Panc1 (cell line): ENCODE data around the gene CPNE6. TPM values are rescaled to one million over a fixed set of nuclear protein-coding genes. Genes with fewer than 3 reads are reported as not detected.

Experiments
- ATAC-seq: fragments of 200-7000 bp; cut with Tn5 transposase; 2 replicates; pipeline ENCODE4 v1.9.1; 2020; ENCODE audit warnings: mild to moderate bottlenecking, moderate library complexity
- BruUV-seq: library from RNA; stranded (reverse); fragments of 400-500 nt; replicated peaks from 2 replicates; lab custom pipeline; 2021; lab: Mats Ljungman, UMichigan
- CTCF ChIA-PET: fragments of 300-600 bp; sonication (Branson Sonifier 250); formaldehyde crosslinking; loops from one replicate; lab custom pipeline; 2022; ENCODE audit warnings: antibody characterized with exemption; lab: Charles Lee
- POLR2A ChIA-PET: fragments of 300-600 bp; sonication (Branson Sonifier 250); formaldehyde crosslinking; loops from one replicate; lab custom pipeline; 2022; ENCODE audit warnings: antibody characterized with exemption; lab: Charles Lee
- DNase-seq: peaks from one replicate; pipeline ENCODE4 v3.0.0-alpha.2; 2010; ENCODE audit warnings: low read depth, low spot score
- H3K27ac ChIP-seq: 2 replicates; pipeline ENCODE4 v1.5.1; 2011; ENCODE audit warnings: mild to moderate bottlenecking, low read length, inconsistent platforms
- H3K27me3 ChIP-seq: fragments of 200-500 bp; sonication (Bioruptor generic); 2 replicates; pipeline ENCODE4 v1.6.0; 2014; ENCODE audit warnings: low read length, inconsistent platforms; ENCODE audit not compliant: control insufficient read depth, insufficient read depth
- H3K36me3 ChIP-seq: fragments of 200-500 bp; sonication (Bioruptor generic); 2 replicates; pipeline ENCODE4 v1.5.1; 2014; ENCODE audit warnings: inconsistent platforms, mild to moderate bottlenecking, low read length, moderate library complexity; ENCODE audit not compliant: control insufficient read depth, insufficient read depth
- H3K4me1 ChIP-seq: 2 replicates; pipeline ENCODE4 v1.5.1; 2011; ENCODE audit warnings: inconsistent platforms, mild to moderate bottlenecking, low read length, moderate library complexity; ENCODE audit not compliant: control insufficient read depth, insufficient read depth
- H3K4me3 ChIP-seq, 2 experiments: 2 replicates each; pipeline ENCODE4 v1.5.1; 2011 to 2012; ENCODE audit warnings: low read depth in 2 of 2, low read length in 2 of 2, mild to moderate bottlenecking in 2 of 2, inconsistent platforms in 1 of 2, moderate library complexity in 1 of 2
- H3K9me3 ChIP-seq: fragments of 200-500 bp; sonication (Bioruptor generic); 2 replicates; pipeline ENCODE4 v1.5.1; 2014; ENCODE audit warnings: low read depth, mild to moderate bottlenecking, inconsistent platforms, low read length, moderate library complexity; ENCODE audit not compliant: control insufficient read depth, insufficient read depth
- POLR2AphosphoS5 ChIP-seq: IDR thresholded peaks from 2 replicates; pipeline ENCODE4 v1.6.1; 2012; ENCODE audit warnings: mild to moderate bottlenecking, low read depth, low read length, moderate library complexity
- SIN3A ChIP-seq: IDR thresholded peaks from 2 replicates; pipeline ENCODE4 v1.6.1; 2012; ENCODE audit warnings: low read depth, mild to moderate bottlenecking, low read length, moderate library complexity, borderline replicate concordance; ENCODE audit not compliant: insufficient read depth
- TCF7L2 ChIP-seq: IDR thresholded peaks from 2 replicates; pipeline ENCODE4 v1.6.1; 2011; ENCODE audit warnings: mild to moderate bottlenecking, low read depth, low read length, inconsistent platforms
- in situ Hi-C: cut with HindIII; loops from 2 replicates; pipeline ENCODE4 v1.10.0; 2016; ENCODE audit warnings: low sequenced_read_pairs, low pct_unique_long_range_greater_than_20kb
- intact Hi-C: fragments of 100-400 bp; cut with micrococcal nuclease; formaldehyde crosslinking; loops from one replicate; pipeline ENCODE4 v1.10.0; 2022; ENCODE audit not compliant: unreplicated experiment
- total RNA-seq: library from RNA; stranded (reverse); gene quantifications from one replicate; pipeline ENCODE4 v1.2.1, GENCODE V29; 2021; ENCODE audit not compliant: unreplicated experiment
- TF ChIP-seq, protein P1 (sequence below), 2 experiments: IDR thresholded peaks; 2 replicates each; pipeline ENCODE4 v1.6.1; 2011 to 2012; ENCODE audit warnings: low read depth in 2 of 2, control low read depth in 1 of 2, low read length in 1 of 2, mild to moderate bottlenecking in 1 of 2, moderate library complexity in 1 of 2; ENCODE audit not compliant: insufficient read depth in 1 of 2
- TF ChIP-seq, protein P2 (sequence below): fragments of 450-650 bp; IDR thresholded peaks from 2 replicates; pipeline ENCODE4 v1.5.1; 2017; ENCODE audit warnings: mild to moderate bottlenecking

CPNE6 gene
- total RNA-seq, 1 experiment from 2014 or later: not detected

DNA sequence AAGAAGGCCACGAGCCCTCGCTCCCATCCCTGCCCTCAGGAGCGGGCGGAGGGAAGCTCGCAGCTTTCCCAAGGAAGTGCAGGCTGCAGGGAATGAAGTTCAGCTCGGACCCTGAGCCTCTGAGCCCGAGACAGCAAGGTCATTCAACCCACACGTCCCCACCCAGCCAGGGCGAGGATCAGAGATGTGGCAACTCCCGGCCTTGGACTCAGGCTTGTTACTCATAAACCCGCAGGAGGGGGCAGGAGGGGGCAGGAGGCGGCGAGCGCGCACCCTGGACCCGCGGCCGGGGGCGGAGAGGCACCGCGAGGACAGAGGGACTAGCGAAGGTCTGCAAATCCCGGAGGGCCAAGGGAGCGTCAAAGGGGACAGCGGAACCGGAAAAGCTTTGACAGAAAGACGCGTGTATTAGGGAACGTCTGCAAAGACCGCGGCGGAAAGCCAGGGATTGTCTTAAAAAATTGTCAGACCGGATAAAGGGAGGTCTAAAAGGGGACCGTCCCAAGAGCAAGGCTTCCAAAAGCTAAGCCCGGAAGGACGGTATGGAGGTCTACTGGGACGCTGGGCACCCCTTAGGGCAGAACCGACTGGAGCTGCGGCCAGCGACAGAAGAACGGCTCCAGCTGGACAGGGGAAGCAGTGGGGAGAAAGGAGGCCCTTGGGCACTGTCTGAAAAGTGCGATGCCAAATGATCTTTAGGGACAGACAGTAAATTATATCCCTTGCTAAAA, 42.6 kb downstream of the CPNE6 start:
- intact Hi-C loops (no loop called here), in situ Hi-C loops (no loop called here)
- no peaks in the 10 kb centered on the region; the same call in none of the 2 replicates for H3K36me3 ChIP-seq
- CTCF ChIA-PET: interaction anchor here (0.5 to 1.6 kb wide), 4 partner anchors 22 to 543 kb away, joined by 3 to 6 read pairs (median 4); partner anchors contain the start of gene PSME1
- H3K27ac ChIP-seq: peak overlapping the region; percentile 95
- no peaks in the 10 kb centered on the region for H3K27me3 ChIP-seq
- TF ChIP-seq SIN3A: no peak
- TF ChIP-seq, protein P1, sequence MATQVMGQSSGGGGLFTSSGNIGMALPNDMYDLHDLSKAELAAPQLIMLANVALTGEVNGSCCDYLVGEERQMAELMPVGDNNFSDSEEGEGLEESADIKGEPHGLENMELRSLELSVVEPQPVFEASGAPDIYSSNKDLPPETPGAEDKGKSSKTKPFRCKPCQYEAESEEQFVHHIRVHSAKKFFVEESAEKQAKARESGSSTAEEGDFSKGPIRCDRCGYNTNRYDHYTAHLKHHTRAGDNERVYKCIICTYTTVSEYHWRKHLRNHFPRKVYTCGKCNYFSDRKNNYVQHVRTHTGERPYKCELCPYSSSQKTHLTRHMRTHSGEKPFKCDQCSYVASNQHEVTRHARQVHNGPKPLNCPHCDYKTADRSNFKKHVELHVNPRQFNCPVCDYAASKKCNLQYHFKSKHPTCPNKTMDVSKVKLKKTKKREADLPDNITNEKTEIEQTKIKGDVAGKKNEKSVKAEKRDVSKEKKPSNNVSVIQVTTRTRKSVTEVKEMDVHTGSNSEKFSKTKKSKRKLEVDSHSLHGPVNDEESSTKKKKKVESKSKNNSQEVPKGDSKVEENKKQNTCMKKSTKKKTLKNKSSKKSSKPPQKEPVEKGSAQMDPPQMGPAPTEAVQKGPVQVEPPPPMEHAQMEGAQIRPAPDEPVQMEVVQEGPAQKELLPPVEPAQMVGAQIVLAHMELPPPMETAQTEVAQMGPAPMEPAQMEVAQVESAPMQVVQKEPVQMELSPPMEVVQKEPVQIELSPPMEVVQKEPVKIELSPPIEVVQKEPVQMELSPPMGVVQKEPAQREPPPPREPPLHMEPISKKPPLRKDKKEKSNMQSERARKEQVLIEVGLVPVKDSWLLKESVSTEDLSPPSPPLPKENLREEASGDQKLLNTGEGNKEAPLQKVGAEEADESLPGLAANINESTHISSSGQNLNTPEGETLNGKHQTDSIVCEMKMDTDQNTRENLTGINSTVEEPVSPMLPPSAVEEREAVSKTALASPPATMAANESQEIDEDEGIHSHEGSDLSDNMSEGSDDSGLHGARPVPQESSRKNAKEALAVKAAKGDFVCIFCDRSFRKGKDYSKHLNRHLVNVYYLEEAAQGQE (IDR thresholded peaks at IDR 0.05; ENCODE audit: insufficient read depth in 1 of 2, low read depth in 2 of 2, low read length in 1 of 2): no peak
- TF ChIP-seq POLR2AphosphoS5: peak; percentile 76; the same call in 1 of the 2 replicates
- peak; percentile 41 for TF ChIP-seq TCF7L2
- TSS peak; percentile 76 for BruUV-seq
- peak; percentile 70 for ATAC-seq
- DNase-seq: peak; percentile 82
- POLR2A ChIA-PET: interaction anchor here (0.6 to 1.7 kb wide), 4 partner anchors 22 to 115 kb away, joined by 3 to 13 read pairs (median 4); partner anchors contain the start of genes PSME1 and RNF31
- peak overlapping the region; percentile 86 to 98 for H3K4me3 ChIP-seq
- no peaks in the 10 kb centered on the region for H3K4me1 ChIP-seq
- H3K9me3 ChIP-seq: no peaks in the 10 kb centered on the region

DNA sequence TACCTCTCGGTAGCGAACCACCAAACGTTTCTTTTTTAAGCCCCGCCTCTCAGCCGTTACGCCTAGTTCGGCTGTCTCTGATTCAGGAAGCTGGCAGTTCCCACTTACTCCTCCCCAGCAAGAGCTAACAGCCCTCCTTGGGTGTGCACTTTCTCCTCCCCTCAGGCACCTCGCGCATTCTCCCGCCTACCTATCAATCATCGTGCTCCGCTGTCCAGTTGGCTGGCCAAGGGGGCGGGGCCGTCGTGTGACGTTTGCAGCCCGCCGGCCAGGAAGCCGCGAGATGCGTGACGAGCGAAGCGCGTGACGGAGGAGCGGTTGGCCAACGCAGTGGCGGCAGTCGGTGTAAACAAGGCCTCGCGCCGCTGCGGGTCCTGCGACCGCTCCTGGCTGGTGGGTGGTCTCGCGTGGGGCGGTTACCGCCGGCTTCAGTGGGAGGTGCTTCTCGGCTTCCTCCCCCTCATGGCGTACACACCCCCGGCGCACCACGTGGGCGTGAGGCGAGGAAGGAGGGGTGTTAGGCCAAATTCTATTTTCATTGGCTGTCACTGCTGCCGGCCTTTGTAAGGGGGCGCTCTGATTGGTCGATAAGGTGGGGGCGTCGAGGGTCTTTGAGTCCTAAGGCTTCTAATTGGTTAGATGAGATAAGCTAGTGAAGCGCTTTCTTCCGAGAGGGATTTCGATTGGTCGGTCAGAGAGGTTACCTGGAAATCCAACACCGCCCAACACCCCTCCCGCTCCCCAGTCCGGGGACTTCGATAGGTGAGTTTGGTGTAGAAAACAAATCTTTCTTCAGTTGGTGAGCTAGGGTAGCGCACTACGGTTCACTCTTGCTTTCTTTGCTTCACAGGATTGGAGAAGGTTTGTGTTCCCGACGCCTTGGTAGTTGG, 43.4 kb downstream of the CPNE6 start, which contains the start of the genes DCAF11 and NRL:
TSS of gene DCAF11 (plus strand) at position 246 of the 890 bp plus-strand sequence. CDS start 818 bp downstream, outside the sequence.
TSS of gene NRL (minus strand) at position 418 of the 890 bp plus-strand sequence. CDS start 32,101 bp downstream, outside the sequence.
- Histone ChIP-seq H3K4me1 (no peaks in the 10 kb centered on the region), H3K27me3 (no peaks in the 10 kb centered on the region), H3K4me3 (peak within 1 kb of the TSS; percentile 86 to 98), H3K27ac (peak within 1 kb of the TSS; percentile 95), H3K36me3 (no peaks in the 10 kb centered on the region; the same call in none of the 2 replicates), H3K9me3 (no peaks in the 10 kb centered on the region)
- in situ Hi-C loops: no loop called here
- intact Hi-C loops: no loop called here
- peak; percentile 65 for TF ChIP-seq POLR2AphosphoS5
- TF ChIP-seq, protein P1 (IDR thresholded peaks at IDR 0.05; ENCODE audit: insufficient read depth in 1 of 2, low read depth in 2 of 2, low read length in 1 of 2): no peak
- peak; percentile 40; the same call in 1 of the 2 replicates for TF ChIP-seq SIN3A
- TF ChIP-seq TCF7L2: peak; percentile 29; the same call in 1 of the 2 replicates
- TF ChIP-seq, protein P2, sequence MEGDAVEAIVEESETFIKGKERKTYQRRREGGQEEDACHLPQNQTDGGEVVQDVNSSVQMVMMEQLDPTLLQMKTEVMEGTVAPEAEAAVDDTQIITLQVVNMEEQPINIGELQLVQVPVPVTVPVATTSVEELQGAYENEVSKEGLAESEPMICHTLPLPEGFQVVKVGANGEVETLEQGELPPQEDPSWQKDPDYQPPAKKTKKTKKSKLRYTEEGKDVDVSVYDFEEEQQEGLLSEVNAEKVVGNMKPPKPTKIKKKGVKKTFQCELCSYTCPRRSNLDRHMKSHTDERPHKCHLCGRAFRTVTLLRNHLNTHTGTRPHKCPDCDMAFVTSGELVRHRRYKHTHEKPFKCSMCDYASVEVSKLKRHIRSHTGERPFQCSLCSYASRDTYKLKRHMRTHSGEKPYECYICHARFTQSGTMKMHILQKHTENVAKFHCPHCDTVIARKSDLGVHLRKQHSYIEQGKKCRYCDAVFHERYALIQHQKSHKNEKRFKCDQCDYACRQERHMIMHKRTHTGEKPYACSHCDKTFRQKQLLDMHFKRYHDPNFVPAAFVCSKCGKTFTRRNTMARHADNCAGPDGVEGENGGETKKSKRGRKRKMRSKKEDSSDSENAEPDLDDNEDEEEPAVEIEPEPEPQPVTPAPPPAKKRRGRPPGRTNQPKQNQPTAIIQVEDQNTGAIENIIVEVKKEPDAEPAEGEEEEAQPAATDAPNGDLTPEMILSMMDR: no peak
- peak; percentile 95 for ATAC-seq
- BruUV-seq: no TSS peak
- ChIA-PET POLR2A (interaction anchor here (0.6 to 1.7 kb wide), 4 partner anchors 21 to 114 kb away, joined by 3 to 13 read pairs (median 4); partner anchors contain the start of genes PSME1 and RNF31), CTCF (interaction anchor here (0.5 to 1.6 kb wide), 4 partner anchors 22 to 544 kb away, joined by 3 to 6 read pairs (median 4); partner anchors contain the start of gene PSME1)
- DNase-seq: peak; percentile 95
